Body of pancreas (tissue), 4 donors: ENCODE results near the gene LSM14B.

Source experiments
- CTCF ChIP-seq, 7 experiments: fragments of 450-650 bp in 4 of 7; fragments of 200-600 bp in 3 of 7; sonication (generic) in 3 of 7; IDR thresholded peaks; one replicate each; pipeline ENCODE4 v1.5.1; 2016 to 2019; ENCODE audit warnings: antibody characterized with exemption in 7 of 7
- POLR2A ChIP-seq, 3 donors: fragments of 450-650 bp; IDR thresholded peaks; one replicate each; pipeline ENCODE4 v1.6.1; 2016; ENCODE audit warnings: antibody characterized with exemption in 3 of 3, mild to moderate bottlenecking in 2 of 3

GRCh38 chr20:62179162-62179504, 56.9 kb downstream of the LSM14B start:
- TF ChIP-seq POLR2A (IDR thresholded peaks at IDR 0.05) (no peak), CTCF (IDR thresholded peaks at IDR 0.05) (no peak)
